CD4-positive, alpha-beta T cell treated with Interleukin-4 for 1 hour (primary cell): ENCODE results near the gene CIAO2A.
A peak's percentile ranks its signal among the peaks of the same experiment; 100 is the strongest.
"Not testable (repeated sequence)": the region's sequence is repeated elsewhere in the genome, so short reads cannot be mapped to it uniquely, and the experiment has no call there.

Experiments used
- DNase-seq, 2 donors: peaks; one replicate each; pipeline ENCODE4 v3.0.0-alpha.2; 2020 to 2022

Gene CIAO2A

DNA sequence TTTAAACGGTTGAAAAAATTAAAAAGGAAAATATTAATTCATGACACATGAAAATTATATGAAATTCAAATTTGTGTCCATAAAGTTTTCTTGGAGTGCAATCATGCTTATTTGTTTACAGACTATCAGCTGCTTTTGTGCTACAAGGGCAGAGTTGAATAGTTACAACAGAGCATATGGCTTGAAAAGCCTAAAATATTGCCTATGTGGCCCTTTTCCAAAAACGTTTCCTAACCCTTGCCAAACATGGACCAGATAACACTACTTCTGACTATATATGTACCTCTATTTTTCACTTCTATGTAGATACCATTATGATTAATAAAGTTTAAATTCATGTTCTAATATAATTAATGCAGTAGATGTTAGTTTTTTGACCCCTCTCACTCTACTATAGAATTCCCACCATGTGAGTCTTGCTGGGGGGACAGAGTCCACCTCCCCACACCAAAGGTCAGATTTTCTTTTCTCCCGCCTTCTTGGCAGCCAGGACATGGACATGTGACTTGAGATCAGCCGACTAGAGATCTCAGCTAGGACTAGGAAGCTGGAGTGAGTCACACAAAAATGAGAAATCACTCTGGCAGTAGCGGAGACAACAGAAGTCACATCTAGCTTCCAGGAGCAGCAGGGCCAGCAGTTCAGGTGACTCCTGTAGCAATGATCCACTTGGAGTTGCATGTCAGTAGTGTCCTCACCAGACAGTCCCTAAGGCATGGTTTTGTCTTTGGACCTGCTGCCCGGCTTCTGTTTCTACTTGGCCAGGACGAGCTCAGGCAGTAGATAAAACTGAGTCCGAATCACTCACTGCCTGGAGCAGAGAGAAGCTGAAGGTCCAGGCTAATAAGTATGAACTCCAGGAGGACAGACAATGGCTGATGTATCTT is 22.4 kb downstream of the CIAO2A start:
- DNase-seq, result no peak

DNA sequence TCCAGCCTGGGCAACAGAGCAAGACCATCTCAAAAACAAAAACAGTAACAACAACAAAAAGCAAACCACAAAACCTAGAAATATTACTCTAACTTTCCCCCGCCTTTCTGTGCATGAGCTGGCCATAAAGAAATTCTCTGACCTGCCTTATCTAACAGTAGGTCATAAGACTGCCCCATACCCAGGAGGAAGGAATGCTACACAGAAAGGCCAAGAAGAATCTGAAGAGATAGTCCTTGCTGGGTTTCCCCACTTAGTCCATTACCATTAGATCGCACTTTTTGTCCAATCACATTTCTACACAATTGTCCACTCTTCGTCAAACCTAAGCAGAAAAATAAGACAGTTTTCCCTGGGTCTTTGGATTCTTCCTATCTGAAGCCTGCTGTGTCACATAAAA is 23.5 kb downstream of the CIAO2A start:
- DNase-seq, result no peak

- no peak for DNase-seq
Measured at GRCh38 chr15:64068133-64068532, 25.5 kb downstream of the CIAO2A start.

DNA sequence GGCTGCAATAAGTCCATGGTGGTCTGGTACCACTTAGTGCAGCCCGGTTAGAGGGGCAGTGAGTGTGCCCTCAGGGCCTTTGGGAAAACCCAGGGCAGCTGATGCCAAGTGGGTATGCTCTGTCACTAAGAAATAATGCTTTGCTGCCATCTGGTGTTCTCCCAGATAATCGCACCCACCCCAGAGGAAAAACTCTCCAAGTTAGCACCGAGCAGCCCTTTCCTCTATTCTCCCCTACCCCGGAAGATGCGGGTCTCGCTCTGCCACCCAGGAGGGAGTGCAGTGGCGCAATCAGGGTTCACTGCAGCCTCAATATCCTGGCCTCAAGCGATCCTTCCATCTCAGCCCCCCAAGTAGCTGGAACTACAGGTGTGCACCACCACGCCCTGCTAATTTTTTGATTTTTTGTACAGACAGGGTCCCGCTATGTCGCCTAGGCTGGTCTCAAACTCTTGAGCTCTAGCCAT is 26.0 kb downstream of the CIAO2A start:
- DNase-seq, result peak; percentile 74 to 78

DNA sequence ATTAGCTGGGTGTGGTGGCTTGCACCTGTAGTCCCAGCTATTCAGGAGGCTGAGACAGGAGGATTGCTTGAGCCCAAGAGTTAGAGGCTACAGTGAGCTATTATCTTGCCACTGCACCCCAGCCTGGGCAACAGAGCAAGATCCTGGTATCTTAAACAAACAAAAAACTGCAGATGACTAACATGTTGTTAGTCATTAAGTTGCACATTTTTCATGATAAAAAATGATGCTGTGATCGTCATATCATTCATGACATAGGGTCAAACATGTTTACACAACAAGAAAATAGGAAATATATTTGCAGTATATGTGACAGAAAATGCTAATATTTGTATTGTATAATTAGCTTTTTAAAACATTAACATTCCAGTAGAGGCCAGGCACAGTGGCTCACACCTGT is 27.2 kb downstream of the CIAO2A start:
- DNase-seq, result no peak

DNA sequence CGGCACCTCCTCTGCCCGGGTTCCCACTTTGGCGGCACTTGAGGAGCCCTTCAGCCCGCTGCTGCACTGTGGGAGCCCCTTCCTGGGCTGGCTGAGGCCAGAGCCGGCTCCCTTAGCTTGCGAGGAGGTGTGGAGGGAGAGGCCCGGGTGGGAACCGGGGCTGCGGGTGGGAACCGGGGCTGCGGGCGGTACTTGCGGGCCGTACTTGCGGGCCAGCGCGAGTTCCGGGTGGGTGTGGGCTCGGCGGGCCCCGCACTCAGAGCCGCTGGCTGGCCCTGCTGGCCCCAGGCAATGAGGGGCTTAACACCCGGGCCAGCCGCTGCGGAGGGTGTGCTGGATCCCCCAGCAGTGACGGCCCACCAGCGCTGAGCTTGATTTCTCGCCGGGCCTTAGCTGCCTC is 32.9 kb downstream of the CIAO2A start:
- DNase-seq, result no peak

- not testable (repeated sequence) for DNase-seq
Measured at GRCh38 chr15:64059104-64059503, 34.5 kb downstream of the CIAO2A start.

- no peak for DNase-seq
Measured at GRCh38 chr15:64058279-64058678, 35.4 kb downstream of the CIAO2A start.

GRCh38 chr15:64053674-64054073 is 40.0 kb downstream of the CIAO2A start:
- DNase-seq, result not testable (repeated sequence)

GRCh38 chr15:64052925-64053491 is 40.6 kb downstream of the CIAO2A start:
- DNase-seq, result no peak

GRCh38 chr15:64051407-64052259 is 42.0 kb downstream of the CIAO2A start:
- DNase-seq, result no peak

DNA sequence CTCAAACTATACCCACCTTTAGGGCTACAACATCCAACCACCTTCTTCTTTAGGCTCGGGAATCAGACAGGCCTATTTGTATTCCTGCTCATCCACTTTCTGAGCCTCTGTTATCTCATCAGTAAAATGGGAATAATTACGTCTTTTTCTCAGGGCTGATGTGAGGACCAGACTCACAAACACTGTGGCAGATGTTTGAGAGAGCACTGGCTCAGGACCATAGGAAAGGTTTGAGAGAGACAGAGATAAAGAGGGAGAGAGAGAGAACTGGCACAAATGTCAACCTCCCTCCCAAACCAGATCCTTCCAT is 42.6 kb downstream of the CIAO2A start:
- no peak for DNase-seq

DNA sequence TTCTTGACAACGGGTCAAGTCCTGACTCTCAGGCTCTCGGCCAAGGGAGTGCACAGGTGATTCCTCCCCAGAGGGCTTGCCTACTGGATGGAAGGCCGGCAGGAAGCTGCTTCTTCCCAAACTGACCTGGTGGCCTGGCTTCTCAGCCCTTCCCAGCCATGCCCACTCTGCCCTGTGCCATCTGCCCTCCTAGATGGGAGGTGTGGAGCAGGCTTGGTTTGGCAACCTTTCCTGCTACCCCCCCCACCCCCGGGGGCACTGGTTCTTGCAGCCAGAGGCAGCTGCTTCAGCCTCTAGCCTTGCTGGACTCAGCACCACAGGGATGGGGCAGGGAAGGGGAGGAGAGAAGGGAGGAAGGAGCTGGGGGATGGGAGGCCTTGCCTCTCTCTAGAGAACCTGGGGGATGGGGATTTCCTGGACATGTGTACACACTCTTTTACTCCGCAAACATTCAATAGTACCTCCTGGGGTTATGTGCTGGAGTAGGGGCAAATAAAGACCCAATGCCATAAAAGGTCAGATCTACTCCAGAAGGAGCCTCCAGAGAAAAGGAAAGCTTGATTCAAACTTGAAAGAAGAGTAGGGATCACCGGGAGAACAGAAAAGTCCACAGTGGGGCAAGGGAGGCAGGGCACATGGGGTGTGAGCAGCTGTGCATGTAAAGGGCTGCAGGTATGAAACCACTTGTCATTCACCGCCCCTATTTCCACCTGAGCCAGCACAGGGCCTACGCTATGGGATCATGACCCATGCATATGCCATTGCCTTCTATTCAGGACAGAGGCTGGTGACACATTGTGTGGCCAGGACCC is 43.2 kb downstream of the CIAO2A start:
- DNase-seq, result no peak

DNA sequence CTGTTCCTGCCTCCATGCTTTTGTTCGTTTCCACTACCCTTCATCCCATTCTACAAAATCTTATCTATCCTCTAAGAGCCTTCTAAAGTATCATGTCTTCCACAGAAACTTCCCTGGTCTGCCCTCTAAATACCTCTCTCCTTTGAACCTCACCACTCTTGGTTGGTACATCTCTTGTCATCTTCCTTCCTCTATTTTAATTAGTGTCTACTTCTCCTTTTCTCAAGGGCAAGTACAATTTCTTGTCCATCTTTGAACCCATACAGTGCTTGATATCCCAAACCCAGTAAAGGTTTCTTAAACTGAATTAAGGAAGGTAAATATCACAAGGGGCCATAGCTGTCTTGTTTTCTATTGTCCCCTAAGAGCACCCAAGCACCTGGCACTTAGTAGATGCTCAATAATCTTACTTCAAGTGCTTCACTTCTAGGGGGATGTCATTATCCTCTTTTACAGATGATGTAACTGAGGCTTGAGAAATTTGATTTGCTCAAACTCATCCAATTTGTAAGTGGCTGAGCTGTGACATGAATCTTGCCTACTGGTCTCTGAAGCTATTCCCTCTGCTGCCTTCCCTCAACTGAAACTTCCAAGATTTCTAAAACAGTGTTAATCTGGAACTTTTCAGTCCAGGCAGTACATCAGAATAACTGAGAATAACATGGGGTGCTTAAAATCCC is 44.7 kb downstream of the CIAO2A start:
- DNase-seq, result no peak

DNA sequence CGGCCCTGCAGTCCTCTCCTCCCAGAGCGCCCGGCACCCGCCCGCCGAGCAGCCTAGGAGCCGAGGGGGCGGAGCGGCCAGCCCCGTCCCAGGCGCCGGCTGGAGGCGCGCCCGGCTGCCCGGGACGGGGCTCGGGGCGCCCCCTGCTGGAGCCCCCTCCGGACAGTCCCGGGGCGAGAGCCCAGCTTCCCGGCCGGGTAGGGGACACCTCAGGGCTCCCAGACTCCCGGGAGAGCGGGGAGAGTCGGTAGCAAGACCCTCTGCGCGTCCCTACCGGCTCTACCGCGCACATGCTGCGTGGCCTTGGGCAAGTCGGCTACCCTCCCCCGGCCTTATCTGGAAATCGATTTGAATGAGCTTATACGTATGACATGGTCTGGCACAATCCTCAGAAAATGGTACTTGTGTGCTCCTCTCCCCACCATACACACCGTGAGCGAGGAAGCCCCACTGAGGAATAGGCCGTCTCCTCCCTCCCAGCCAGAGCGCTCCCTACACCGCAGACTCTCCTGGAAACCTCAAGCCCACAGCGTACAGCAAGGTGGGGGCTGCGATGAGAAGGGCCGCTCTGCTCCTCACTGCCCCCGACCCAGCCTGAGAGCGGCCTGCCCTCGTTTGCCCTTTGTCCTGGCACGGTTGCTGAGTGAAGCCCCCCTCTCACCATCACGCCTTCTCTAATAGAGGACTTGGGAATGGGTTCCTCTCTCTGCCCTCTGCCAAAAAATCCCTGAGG is 47.1 kb downstream of the CIAO2A start, which contains the start of gene DAPK2:
TSS of gene DAPK2 (minus strand) at position 65 of the 733 bp plus-strand sequence. CDS start 6,224 bp downstream, outside the sequence.
- DNase-seq, result peak; percentile 60 to 68

- DNase-seq, result no peak
Measured at GRCh38 chr15:64045774-64046420, 47.7 kb downstream of the CIAO2A start.

DNA sequence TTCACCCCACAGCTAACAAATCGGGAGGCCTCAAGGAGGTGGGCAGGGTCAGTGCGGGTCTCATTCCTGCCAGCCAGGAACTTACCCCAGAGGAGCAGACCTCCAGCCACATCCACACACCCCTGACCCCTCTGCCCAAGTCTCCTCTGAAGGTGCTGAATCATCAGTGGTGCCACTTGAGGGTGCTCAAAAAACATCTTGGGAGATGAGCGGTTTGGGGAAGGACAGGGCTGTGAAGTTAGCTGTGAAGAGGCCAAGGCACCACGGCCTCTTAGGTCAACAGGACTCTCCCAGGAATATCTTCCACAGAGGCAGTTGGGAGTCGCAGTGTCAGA is 48.6 kb downstream of the CIAO2A start:
- DNase-seq, result no peak

- DNase-seq, result peak in 1 of 2 donors; percentile 36
Measured at GRCh38 chr15:64044300-64045100, 49.1 kb downstream of the CIAO2A start.

GRCh38 chr15:64038878-64039610 is 54.6 kb downstream of the CIAO2A start:
- DNase-seq, result no peak
